Colonic mucosa (tissue), 4 donors: ENCODE results near the gene LTB4R. TPM values are rescaled to one million over a fixed set of nuclear protein-coding genes. Genes with fewer than 3 reads are reported as not detected.
"Not testable (repeated sequence)": the region's sequence is repeated elsewhere in the genome, so short reads cannot be mapped to it uniquely, and the experiment has no call there.

ENCODE experiments used
- DNase-seq: peaks from one replicate; pipeline ENCODE4 v3.0.0-alpha.2; 2020
- H3K27ac ChIP-seq: fragments of 200-600 bp; one replicate; pipeline ENCODE4 v1.8.0; 2021
- H3K27me3 ChIP-seq: fragments of 200-600 bp; one replicate; pipeline ENCODE4 v1.8.0; 2021
- H3K36me3 ChIP-seq: fragments of 200-600 bp; one replicate; pipeline ENCODE4 v1.8.0; 2021
- H3K4me1 ChIP-seq: fragments of 200-600 bp; one replicate; pipeline ENCODE4 v1.8.0; 2021; ENCODE audit warnings: mild to moderate bottlenecking
- H3K4me3 ChIP-seq: fragments of 200-600 bp; one replicate; pipeline ENCODE4 v1.8.0; 2021
- H3K9ac ChIP-seq, 2 donors: one replicate each; pipeline ENCODE4 v1.7.0; 2013; ENCODE audit warnings: control low read depth in 2 of 2, low read depth in 2 of 2, low read length in 2 of 2
- H3K9me3 ChIP-seq: fragments of 200-600 bp; one replicate; pipeline ENCODE4 v1.8.0; 2021
- CTCF ChIP-seq: fragments of 200-600 bp; IDR thresholded peaks from one replicate; pipeline ENCODE4 v1.8.0; 2022; ENCODE audit warnings: antibody characterized with exemption, mild to moderate bottlenecking
- intact Hi-C: fragments of 100-400 bp; cut with DNase I; formaldehyde crosslinking; loops from one replicate; pipeline ENCODE4 v1.14.1; 2022
- total RNA-seq, 2 donors: library from RNA; stranded (reverse); fragmentation: NEBNext Ultra II Directional in 1 of 2; extraction: Animal tissue kit (Norgen Biotek cat#: 25700) in 1 of 2; gene quantifications; one replicate each; pipeline ENCODE4 v1.2.1, GENCODE V29; 2021
- donor health status: healthy.
- donor health status: DM: no; HTN: no; CAD: no.
- donor health status: DM: no; HTN: no; CAD: no.

The LTB4R gene
- total RNA-seq, 2 donors from 2014 or later = 1.5 to 4.0 TPM

- no peak overlapping the region for H3K9ac ChIP-seq
- H3K36me3 ChIP-seq = no peaks in the 10 kb centered on the region
- H3K27ac ChIP-seq = no peak overlapping the region
- no peaks in the 10 kb centered on the region for H3K27me3 ChIP-seq
- intact Hi-C loops = no loop called here
- H3K4me3 ChIP-seq = no peak overlapping the region
- no peak for TF ChIP-seq CTCF
- no peaks in the 10 kb centered on the region for H3K4me1 ChIP-seq
- DNase-seq = no peak
- no peaks in the 10 kb centered on the region for H3K9me3 ChIP-seq
These were observed 36.9 kb downstream of the LTB4R start for GRCh38 chr14:24348186-24348585.

GRCh38 chr14:24349742-24350141 lies 38.4 kb downstream of the LTB4R start:
- Histone ChIP-seq H3K9me3 (no peaks in the 10 kb centered on the region), H3K9ac (no peak overlapping the region), H3K4me3 (no peak overlapping the region), H3K36me3 (no peaks in the 10 kb centered on the region), H3K4me1 (no peaks in the 10 kb centered on the region), H3K27ac (no peak overlapping the region), H3K27me3 (no peaks in the 10 kb centered on the region)
- no peak for DNase-seq
- intact Hi-C loops = no loop called here
- TF ChIP-seq CTCF = no peak

- H3K4me1 ChIP-seq = no peaks in the 10 kb centered on the region
- no peak overlapping the region for H3K27ac ChIP-seq
- intact Hi-C loops = no loop called here
- H3K36me3 ChIP-seq = no peaks in the 10 kb centered on the region
- H3K4me3 ChIP-seq = no peak overlapping the region
- no peak overlapping the region for H3K9ac ChIP-seq
- H3K9me3 ChIP-seq = no peaks in the 10 kb centered on the region
- no peaks in the 10 kb centered on the region for H3K27me3 ChIP-seq
- no peak for DNase-seq
- no peak for TF ChIP-seq CTCF
These were observed 40.2 kb downstream of the LTB4R start for GRCh38 chr14:24351517-24351916.

DNA sequence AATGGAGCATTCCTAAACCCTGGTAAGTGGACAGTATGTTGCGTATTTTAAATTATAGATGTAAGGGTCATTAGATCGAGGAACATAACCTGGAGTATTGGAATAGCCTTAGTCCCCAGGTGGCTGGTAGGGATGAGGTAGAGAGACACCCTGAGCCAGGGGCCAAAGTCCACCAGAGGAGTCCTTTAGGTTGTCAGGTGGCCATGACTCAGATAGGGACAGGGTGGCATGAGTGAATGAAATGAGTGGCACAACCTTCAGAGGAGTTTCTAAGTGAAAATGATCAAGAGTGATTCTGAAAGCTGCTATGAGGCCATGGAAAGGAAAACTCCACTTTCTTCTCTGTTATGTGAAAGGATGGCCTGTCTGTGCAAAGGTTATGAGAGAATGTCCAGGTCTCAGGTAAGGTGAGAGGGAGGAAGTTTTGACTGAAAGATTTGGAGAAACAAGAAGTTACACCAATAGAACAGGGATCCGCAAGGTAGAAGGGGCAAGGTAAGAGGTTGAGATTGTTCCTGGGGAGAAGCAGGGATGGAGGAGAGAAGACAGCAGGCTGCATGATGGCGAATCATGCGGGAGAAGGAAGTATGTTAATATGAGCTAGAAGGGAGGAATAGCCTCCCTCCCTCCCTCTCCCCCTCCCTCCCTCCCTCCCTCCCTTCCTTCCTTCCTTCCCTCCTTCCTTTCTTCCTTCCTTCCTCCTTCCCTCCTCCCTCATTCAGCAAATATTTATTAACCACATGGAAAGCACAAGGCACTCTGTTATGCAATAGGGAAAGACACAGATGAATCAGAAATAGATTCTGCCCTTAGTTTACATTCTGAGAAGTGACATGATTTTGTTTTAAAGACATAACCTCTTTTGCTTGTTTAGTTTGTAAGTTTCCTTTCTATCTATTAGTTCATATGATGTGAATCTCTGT lies 42.5 kb downstream of the LTB4R start:
- peak; percentile 67 for DNase-seq
- Histone ChIP-seq H3K27me3 (no peaks in the 10 kb centered on the region), H3K9ac (no peak overlapping the region), H3K4me1 (no peaks in the 10 kb centered on the region), H3K9me3 (no peaks in the 10 kb centered on the region), H3K4me3 (no peak overlapping the region), H3K36me3 (no peaks in the 10 kb centered on the region), H3K27ac (no peak overlapping the region)
- no peak for TF ChIP-seq CTCF
- intact Hi-C loops = no loop called here

DNA sequence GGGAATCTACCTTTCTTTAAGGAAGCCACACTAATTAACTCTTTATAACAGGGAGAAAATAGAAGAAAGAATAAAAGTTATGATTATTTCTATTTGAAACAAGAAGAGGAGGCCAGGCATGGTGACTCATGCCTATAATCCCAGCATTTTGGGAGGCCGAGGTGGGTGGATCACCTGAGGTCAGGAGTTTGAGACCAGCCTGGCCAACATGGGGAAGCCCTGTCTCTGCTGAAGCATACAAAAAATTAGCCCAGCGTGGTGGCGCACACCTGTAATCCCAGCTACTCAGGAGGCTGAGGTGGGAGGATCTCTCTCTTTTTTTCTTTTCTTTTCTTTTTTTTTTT lies 43.2 kb downstream of the LTB4R start:
- H3K36me3 ChIP-seq, H3K4me3 ChIP-seq, H3K9ac ChIP-seq, H3K27ac ChIP-seq, H3K27me3 ChIP-seq, intact Hi-C loops, H3K4me1 ChIP-seq, DNase-seq, H3K9me3 ChIP-seq: not testable (repeated sequence)

DNA sequence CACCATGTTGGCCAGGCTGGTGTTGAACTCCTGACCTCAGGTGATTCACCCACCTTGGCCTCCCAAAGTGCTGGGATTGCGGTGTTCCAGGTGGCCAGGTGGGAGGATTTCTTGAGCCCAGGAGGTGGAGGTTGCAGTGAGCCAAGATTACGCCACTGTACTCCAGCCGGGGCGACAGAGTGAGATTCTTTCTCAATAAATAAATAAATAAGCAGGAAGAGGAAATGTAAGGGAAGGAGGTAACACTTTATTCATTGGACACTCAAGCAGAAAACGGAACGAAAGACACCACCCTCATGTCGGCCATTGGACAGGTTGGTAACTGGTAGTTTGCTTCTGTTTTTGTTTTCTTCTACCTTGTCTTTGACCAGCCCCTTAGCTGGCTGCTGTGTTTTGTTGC lies 43.7 kb downstream of the LTB4R start:
- no peak overlapping the region for H3K9ac ChIP-seq
- H3K27me3 ChIP-seq = no peaks in the 10 kb centered on the region
- DNase-seq = no peak
- no peaks in the 10 kb centered on the region for H3K4me1 ChIP-seq
- no peaks in the 10 kb centered on the region for H3K36me3 ChIP-seq
- H3K4me3 ChIP-seq = no peak overlapping the region
- intact Hi-C loops = no loop called here
- no peaks in the 10 kb centered on the region for H3K9me3 ChIP-seq
- no peak overlapping the region for H3K27ac ChIP-seq
- TF ChIP-seq CTCF = no peak
